HEK293 (cell line): ENCODE results near the gene GLRA2.
"Not testable (repeated sequence)": the region's sequence is repeated elsewhere in the genome, so short reads cannot be mapped to it uniquely, and the experiment has no call there.

ENCODE experiments used
- CTCF ChIA-PET: fragments of 350-600 bp; formaldehyde crosslinking; extraction: SDS; loops from one replicate; lab custom pipeline; 2021; ENCODE audit warnings: antibody characterized with exemption; lab: Yijun Ruan, JAX
- POLR2A ChIA-PET: fragments of 300-600 bp; formaldehyde crosslinking; extraction: SDS; loops from one replicate; lab custom pipeline; 2020; ENCODE audit warnings: antibody characterized with exemption, inconsistent platforms; lab: Yijun Ruan, JAX
- H3K27ac ChIP-seq: fragments of 200-500 bp; sonication (Bioruptor generic); 2 replicates; pipeline ENCODE4 v1.5.1; 2014; ENCODE audit warnings: low read depth, low read length, control low read depth, inconsistent platforms; ENCODE audit errors: extremely low read depth
- H3K36me3 ChIP-seq, 2 experiments: fragments of 200-500 bp in 1 of 2; sonication (Bioruptor generic) in 1 of 2; 1 replicate in 1 of 2; 2 replicates in 1 of 2; pipeline ENCODE4 v1.5.1; 2014 to 2017; ENCODE audit warnings: inconsistent platforms in 2 of 2, low read length in 2 of 2; ENCODE audit not compliant: control insufficient read depth in 2 of 2, insufficient read depth in 1 of 2
- H3K4me1 ChIP-seq: fragments of 200-500 bp; sonication (Bioruptor generic); 2 replicates; pipeline ENCODE4 v1.5.1; 2014; ENCODE audit warnings: mild to moderate bottlenecking, low read length, inconsistent platforms; ENCODE audit not compliant: control insufficient read depth, insufficient read depth
- H3K4me3 ChIP-seq: 2 replicates; pipeline ENCODE4 v1.5.1; 2011; ENCODE audit warnings: low read depth, mild to moderate bottlenecking, control low read depth, low read length, moderate library complexity
- H3K9me3 ChIP-seq: fragments of 200-500 bp; sonication (Bioruptor generic); 2 replicates; pipeline ENCODE4 v1.5.1; 2014; ENCODE audit warnings: low read depth, low read length, inconsistent platforms; ENCODE audit not compliant: control insufficient read depth, insufficient read depth
- ATF2 ChIP-seq: fragments of 450-650 bp; formaldehyde crosslinking; IDR thresholded peaks from 2 replicates; pipeline ENCODE4 v1.5.1; 2016; ENCODE audit warnings: missing biosample characterization, missing genetic modification characterization, low read depth
- BCL11B ChIP-seq: fragments of 450-650 bp; formaldehyde crosslinking; IDR thresholded peaks from 2 replicates; pipeline ENCODE4 v1.5.1; 2016; ENCODE audit warnings: low read depth, missing biosample characterization, missing genetic modification characterization
- ELK4 ChIP-seq: IDR thresholded peaks from 2 replicates; pipeline ENCODE4 v1.6.1; 2011; ENCODE audit warnings: mild to moderate bottlenecking, low read depth, low read length, borderline replicate concordance
- GLI2 ChIP-seq: fragments of 450-650 bp; formaldehyde crosslinking; IDR thresholded peaks from 2 replicates; pipeline ENCODE4; 2017; ENCODE audit warnings: missing biosample characterization, missing genetic modification characterization, low read depth, borderline replicate concordance
- KLF16 ChIP-seq: fragments of 450-650 bp; formaldehyde crosslinking; IDR thresholded peaks from 2 replicates; pipeline ENCODE4 v1.5.1; 2017; ENCODE audit warnings: missing biosample characterization, missing genetic modification characterization
- KLF7 ChIP-seq: fragments of 450-650 bp; formaldehyde crosslinking; IDR thresholded peaks from 2 replicates; pipeline ENCODE4 v1.5.1; 2016; ENCODE audit warnings: missing biosample characterization, missing genetic modification characterization, borderline replicate concordance
- OSR2 ChIP-seq: fragments of 450-650 bp; formaldehyde crosslinking; IDR thresholded peaks from 2 replicates; pipeline ENCODE4 v1.5.1; 2016; ENCODE audit warnings: missing biosample characterization, missing genetic modification characterization
- ZFP41 ChIP-seq: fragments of 450-650 bp; formaldehyde crosslinking; IDR thresholded peaks from 2 replicates; pipeline ENCODE4 v1.5.1; 2016; ENCODE audit warnings: missing biosample characterization, missing genetic modification characterization, borderline replicate concordance
- ZNF112 ChIP-seq: fragments of 450-650 bp; formaldehyde crosslinking; IDR thresholded peaks from 2 replicates; pipeline ENCODE4 v1.5.0; 2017; ENCODE audit warnings: missing biosample characterization, missing genetic modification characterization
- ZNF146 ChIP-seq: fragments of 450-650 bp; formaldehyde crosslinking; IDR thresholded peaks from 2 replicates; pipeline ENCODE4 v1.5.1; 2016; ENCODE audit warnings: missing biosample characterization, missing genetic modification characterization
- ZNF175 ChIP-seq: fragments of 450-650 bp; formaldehyde crosslinking; IDR thresholded peaks from 2 replicates; pipeline ENCODE4 v1.5.1; 2016; ENCODE audit warnings: missing biosample characterization, missing genetic modification characterization
- ZNF24 ChIP-seq: fragments of 450-650 bp; formaldehyde crosslinking; IDR thresholded peaks from 2 replicates; pipeline ENCODE4 v1.5.1; 2016; ENCODE audit warnings: missing biosample characterization, missing genetic modification characterization
- ZNF280C ChIP-seq: fragments of 450-650 bp; formaldehyde crosslinking; IDR thresholded peaks from 2 replicates; pipeline ENCODE4 v1.5.1; 2016; ENCODE audit warnings: missing biosample characterization, missing genetic modification characterization
- ZNF335 ChIP-seq: fragments of 450-650 bp; formaldehyde crosslinking; conservative IDR thresholded peaks from 2 replicates; pipeline ENCODE4 v1.5.1; 2016; ENCODE audit warnings: missing biosample characterization, missing genetic modification characterization
- ZNF354C ChIP-seq: fragments of 450-650 bp; formaldehyde crosslinking; IDR thresholded peaks from 2 replicates; pipeline ENCODE4 v1.5.1; 2016; ENCODE audit warnings: missing biosample characterization, missing genetic modification characterization, low read depth, borderline replicate concordance
- ZNF426 ChIP-seq: fragments of 450-650 bp; formaldehyde crosslinking; IDR thresholded peaks from 2 replicates; pipeline ENCODE4 v1.5.1; 2017; ENCODE audit warnings: missing biosample characterization, missing genetic modification characterization, mild to moderate bottlenecking, inconsistent platforms, moderate library complexity
- ZNF521 ChIP-seq: fragments of 450-650 bp; formaldehyde crosslinking; IDR thresholded peaks from 2 replicates; pipeline ENCODE4 v1.5.1; 2017; ENCODE audit warnings: missing biosample characterization, mild to moderate bottlenecking, missing genetic modification characterization
- ZNF555 ChIP-seq: fragments of 450-650 bp; formaldehyde crosslinking; conservative IDR thresholded peaks from 2 replicates; pipeline ENCODE4 v1.5.1; 2017; ENCODE audit warnings: missing biosample characterization, mild to moderate bottlenecking, missing genetic modification characterization, inconsistent platforms
- ZNF571 ChIP-seq: fragments of 450-650 bp; formaldehyde crosslinking; IDR thresholded peaks from 2 replicates; pipeline ENCODE4 v1.5.0; 2017; ENCODE audit warnings: missing biosample characterization, missing genetic modification characterization
- ZNF621 ChIP-seq: fragments of 450-650 bp; formaldehyde crosslinking; IDR thresholded peaks from 2 replicates; pipeline ENCODE4 v1.5.1; 2017; ENCODE audit warnings: missing biosample characterization, missing genetic modification characterization
- ZNF623 ChIP-seq: fragments of 450-650 bp; formaldehyde crosslinking; IDR thresholded peaks from 2 replicates; pipeline ENCODE4 v1.5.1; 2016; ENCODE audit warnings: missing biosample characterization, missing genetic modification characterization
- ZNF658 ChIP-seq: fragments of 450-650 bp; formaldehyde crosslinking; IDR thresholded peaks from 2 replicates; pipeline ENCODE4; 2016; ENCODE audit warnings: missing biosample characterization, missing genetic modification characterization
- ZNF768 ChIP-seq: fragments of 450-650 bp; formaldehyde crosslinking; IDR thresholded peaks from 2 replicates; pipeline ENCODE4 v1.5.1; 2018; ENCODE audit warnings: missing biosample characterization, mild to moderate bottlenecking, missing genetic modification characterization
- ZNF837 ChIP-seq: fragments of 450-650 bp; formaldehyde crosslinking; IDR thresholded peaks from 2 replicates; pipeline ENCODE4 v1.5.1; 2016; ENCODE audit warnings: missing biosample characterization, missing genetic modification characterization
- TF ChIP-seq, protein P1 (sequence below): fragments of 450-650 bp; formaldehyde crosslinking; IDR thresholded peaks from 2 replicates; pipeline ENCODE4 v1.5.1; 2017; ENCODE audit warnings: missing biosample characterization, missing genetic modification characterization
- TF ChIP-seq, protein P2 (sequence below): fragments of 450-650 bp; IDR thresholded peaks from 2 replicates; pipeline ENCODE4 v1.5.1; 2018; ENCODE audit warnings: missing biosample characterization, missing genetic modification characterization

The GLRA2 gene

DNA sequence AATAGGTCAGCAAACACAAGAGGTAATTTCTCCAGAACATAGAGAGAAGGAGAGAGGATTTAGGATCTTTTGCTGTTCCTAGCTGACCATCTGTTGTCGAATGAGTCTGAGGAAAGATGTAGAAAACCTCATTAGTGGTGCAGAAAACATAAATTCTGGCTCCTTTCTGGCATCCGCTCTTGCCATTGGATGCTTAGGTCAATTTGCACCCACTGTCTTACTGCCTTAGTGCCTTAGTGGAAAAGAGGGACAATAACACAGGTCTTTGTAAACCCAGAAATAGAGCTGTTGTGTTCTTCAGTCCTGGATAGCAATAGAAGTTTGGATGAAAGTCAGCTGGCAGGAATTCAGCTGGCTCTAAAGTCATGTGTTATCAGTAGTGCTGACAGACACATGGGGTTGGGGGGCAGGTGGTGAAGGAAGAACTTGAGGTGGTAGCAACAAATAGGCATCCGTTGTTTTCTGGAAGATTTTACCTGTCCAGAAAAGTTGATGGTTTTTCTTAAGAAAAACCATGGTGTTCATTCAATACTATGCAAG, 78.2 kb downstream of the GLRA2 start (continued):
- TF ChIP-seq GLI2 (tag by site-specific recombination) (no peak), ZNF112 (tag by site-specific recombination) (no peak), ZNF280C (tag by site-specific recombination) (no peak), ZNF521 (tag by site-specific recombination) (no peak), ZNF426 (tag by site-specific recombination) (no peak)

DNA sequence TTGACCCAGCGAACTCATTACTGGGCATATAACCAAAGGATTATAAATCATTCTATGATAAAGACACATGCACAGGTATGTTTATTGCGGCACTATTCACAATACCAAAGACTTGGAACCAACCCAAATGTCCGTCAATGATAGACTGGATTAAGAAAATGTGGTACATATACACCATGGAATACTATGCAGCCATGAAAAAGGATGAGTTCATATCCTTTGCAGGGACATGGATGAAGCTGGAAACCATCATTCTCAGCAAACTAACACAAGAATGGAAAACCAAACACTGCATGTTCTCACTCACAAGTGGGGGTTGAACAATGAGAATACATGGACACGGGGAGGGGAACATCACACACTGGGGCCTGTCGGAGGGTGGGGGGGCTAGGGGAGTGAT, 83.1 kb downstream of the GLRA2 start:
- H3K4me1 ChIP-seq = not testable (repeated sequence)
- peak; percentile 91 for TF ChIP-seq ZNF146 (tag by site-specific recombination)
- TF ChIP-seq, all 188 proteins: peak for 1; not testable (repeated sequence) for 187
- CTCF ChIA-PET, POLR2A ChIA-PET, H3K27ac ChIP-seq, H3K36me3 ChIP-seq, H3K9me3 ChIP-seq, H3K4me3 ChIP-seq: not testable (repeated sequence)

DNA sequence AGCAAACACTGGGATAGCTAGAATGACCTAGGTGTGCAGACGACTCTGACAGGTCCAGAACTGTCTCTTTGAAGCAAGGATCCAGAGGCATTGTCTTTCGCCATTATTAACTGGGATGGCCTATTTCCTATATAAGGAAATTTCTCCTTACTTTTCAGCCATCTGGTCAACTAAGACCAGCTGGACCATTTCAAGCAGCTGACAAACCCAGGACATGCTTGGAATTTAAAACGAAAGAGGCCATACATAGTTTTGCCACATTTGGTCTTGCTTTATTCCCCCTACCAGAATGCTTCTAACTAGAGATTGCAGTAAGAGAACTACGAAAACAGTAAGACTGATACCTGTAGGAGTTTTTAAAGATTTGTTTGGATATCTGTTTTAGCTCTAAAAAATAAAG, 87.0 kb downstream of the GLRA2 start:
- ChIA-PET POLR2A (no interaction called here), CTCF (interaction anchor here (0.9 kb wide), 1 partner anchor 9 kb away, joined by 4 read pairs; no protein-coding TSS in a partner anchor)
- Histone ChIP-seq H3K4me1 (no peaks in the 10 kb centered on the region), H3K9me3 (no peaks in the 10 kb centered on the region), H3K36me3 (no peaks in the 10 kb centered on the region), H3K4me3 (no peak overlapping the region), H3K27ac (no peak overlapping the region)
- no peak for TF ChIP-seq ZNF571 (tag by site-specific recombination)
- TF ChIP-seq ZNF768 (tag by site-specific recombination) = no peak
- TF ChIP-seq ZNF837 (tag by site-specific recombination) = no peak
- no peak for TF ChIP-seq ZFP41 (tag by site-specific recombination)
- no peak for TF ChIP-seq BCL11B
- TF ChIP-seq, protein P1, sequence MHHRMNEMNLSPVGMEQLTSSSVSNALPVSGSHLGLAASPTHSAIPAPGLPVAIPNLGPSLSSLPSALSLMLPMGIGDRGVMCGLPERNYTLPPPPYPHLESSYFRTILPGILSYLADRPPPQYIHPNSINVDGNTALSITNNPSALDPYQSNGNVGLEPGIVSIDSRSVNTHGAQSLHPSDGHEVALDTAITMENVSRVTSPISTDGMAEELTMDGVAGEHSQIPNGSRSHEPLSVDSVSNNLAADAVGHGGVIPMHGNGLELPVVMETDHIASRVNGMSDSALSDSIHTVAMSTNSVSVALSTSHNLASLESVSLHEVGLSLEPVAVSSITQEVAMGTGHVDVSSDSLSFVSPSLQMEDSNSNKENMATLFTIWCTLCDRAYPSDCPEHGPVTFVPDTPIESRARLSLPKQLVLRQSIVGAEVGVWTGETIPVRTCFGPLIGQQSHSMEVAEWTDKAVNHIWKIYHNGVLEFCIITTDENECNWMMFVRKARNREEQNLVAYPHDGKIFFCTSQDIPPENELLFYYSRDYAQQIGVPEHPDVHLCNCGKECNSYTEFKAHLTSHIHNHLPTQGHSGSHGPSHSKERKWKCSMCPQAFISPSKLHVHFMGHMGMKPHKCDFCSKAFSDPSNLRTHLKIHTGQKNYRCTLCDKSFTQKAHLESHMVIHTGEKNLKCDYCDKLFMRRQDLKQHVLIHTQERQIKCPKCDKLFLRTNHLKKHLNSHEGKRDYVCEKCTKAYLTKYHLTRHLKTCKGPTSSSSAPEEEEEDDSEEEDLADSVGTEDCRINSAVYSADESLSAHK (tag by site-specific recombination) = no peak
- TF ChIP-seq ZNF175 (tag by site-specific recombination) = no peak
- TF ChIP-seq KLF7 (tag by site-specific recombination) = no peak
- TF ChIP-seq ELK4 = no peak
- no peak for TF ChIP-seq ZNF354C (tag by site-specific recombination)
- TF ChIP-seq, protein P2, sequence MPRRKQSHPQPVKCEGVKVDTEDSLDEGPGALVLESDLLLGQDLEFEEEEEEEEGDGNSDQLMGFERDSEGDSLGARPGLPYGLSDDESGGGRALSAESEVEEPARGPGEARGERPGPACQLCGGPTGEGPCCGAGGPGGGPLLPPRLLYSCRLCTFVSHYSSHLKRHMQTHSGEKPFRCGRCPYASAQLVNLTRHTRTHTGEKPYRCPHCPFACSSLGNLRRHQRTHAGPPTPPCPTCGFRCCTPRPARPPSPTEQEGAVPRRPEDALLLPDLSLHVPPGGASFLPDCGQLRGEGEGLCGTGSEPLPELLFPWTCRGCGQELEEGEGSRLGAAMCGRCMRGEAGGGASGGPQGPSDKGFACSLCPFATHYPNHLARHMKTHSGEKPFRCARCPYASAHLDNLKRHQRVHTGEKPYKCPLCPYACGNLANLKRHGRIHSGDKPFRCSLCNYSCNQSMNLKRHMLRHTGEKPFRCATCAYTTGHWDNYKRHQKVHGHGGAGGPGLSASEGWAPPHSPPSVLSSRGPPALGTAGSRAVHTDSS (tag by site-specific recombination) = no peak
- TF ChIP-seq KLF16 = no peak
- no peak for TF ChIP-seq ATF2 (tag by site-specific recombination)
- no peak for TF ChIP-seq ZNF555
- TF ChIP-seq ZNF621 (tag by site-specific recombination) = no peak
- TF ChIP-seq ZNF658 (tag by site-specific recombination) = no peak
- TF ChIP-seq OSR2 (tag by site-specific recombination) = no peak
- TF ChIP-seq ZNF24 (tag by site-specific recombination) = no peak
- no peak for TF ChIP-seq ZNF335
- TF ChIP-seq ZNF623 (tag by site-specific recombination) = no peak
